Stimulated activated CD8-positive, alpha-beta memory T cell treated with anti-CD3 and anti-CD28 coated beads, Interleukin-15, amount 100 ng/mL, for 4 hours (primary cell): ENCODE data around the gene MKLN1.
"Not testable (repeated sequence)": the region's sequence is repeated elsewhere in the genome, so short reads cannot be mapped to it uniquely, and the experiment has no call there.

Experiments used
- DNase-seq, 2 donors: peaks; one replicate each; pipeline ENCODE4 v3.0.0-alpha.2; 2020; ENCODE audit warnings: low read depth in 2 of 2

The MKLN1 gene

GRCh38 chr7:131501930-131502685 is 174.4 kb downstream of the MKLN1 start:
- no peak for DNase-seq

GRCh38 chr7:131502810-131503508 is 175.3 kb downstream of the MKLN1 start:
- DNase-seq = no peak

DNA sequence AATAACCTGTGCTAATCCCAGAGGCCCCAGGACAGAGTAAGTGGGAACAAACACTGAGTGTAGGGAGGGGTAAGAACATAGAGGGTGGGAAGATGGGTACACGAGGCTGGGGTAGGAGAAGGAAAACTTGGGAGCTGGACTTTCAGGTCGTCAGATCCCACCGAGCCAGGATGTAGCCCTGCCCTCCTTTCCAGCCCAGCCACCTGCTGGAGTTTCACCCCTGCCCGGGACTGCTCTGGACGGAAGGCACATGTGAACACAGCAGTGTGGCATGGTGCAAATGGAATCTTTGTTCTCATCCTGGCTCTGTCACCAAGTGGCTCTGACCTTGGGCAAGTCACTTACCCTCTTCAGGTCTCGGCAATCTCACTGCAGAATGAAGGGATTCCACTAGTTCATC is 176.0 kb downstream of the MKLN1 start:
- no peak for DNase-seq

- no peak for DNase-seq
Observed at GRCh38 chr7:131504157-131504899, 176.7 kb downstream of the MKLN1 start.

- not testable (repeated sequence) for DNase-seq
Observed at GRCh38 chr7:131505037-131505620, 177.5 kb downstream of the MKLN1 start.

- no peak for DNase-seq
Observed at GRCh38 chr7:131505636-131506557, 178.2 kb downstream of the MKLN1 start.

DNA sequence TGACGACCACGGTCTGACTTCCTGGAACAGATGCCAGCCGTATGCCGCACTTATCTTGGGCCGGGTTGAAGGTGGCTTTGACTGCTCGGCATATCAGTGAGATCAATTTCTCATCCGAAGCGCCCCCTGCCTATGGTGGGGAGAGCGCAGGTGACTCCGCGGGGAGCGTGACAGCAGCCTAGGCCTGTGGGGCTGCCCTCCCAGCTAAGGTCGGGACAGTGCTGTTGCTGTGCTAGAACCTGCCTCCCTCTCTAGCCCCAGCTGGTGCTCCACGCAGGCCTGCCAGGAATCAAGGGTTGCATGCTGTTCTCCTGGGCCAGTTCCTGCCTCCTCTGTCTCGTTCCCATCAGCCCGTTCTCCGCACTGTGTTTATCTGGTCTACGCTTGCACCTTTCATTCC is 178.9 kb downstream of the MKLN1 start:
- no peak for DNase-seq

DNA sequence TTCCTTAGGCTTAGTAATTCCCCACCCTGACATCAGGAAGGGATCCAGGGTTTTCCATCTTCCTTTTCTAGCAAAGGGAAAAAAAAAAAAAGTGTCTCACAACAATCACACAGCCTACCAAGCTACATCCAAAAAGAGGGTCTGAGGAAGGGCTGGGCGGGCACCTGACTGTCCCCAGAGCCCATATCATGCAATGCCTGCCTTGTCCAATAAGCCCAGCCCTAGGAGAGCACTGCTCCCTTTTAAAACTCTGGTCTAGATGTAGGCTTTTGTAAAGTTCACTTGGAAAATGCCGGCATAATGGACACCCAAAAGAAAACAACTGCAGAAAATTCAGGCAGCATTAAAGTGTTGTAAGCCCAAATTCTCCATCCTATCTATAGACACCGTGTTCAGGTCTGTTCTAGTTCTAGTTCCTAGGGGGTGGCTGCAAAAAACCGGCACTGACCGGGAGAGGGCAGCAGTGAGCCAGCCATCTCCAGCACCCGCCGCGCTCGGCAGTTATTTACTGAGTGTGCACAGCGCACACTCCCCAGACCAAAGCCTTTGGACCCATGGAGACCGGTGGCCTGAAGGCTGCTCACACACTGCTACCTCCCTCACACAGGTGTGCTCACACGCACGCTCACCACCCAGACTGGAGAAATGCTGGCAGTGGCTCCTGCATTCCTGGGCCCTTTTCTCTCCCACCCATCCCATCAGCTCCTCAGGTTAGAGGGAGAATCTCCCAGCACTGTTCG is 180.1 kb downstream of the MKLN1 start:
- peak; percentile 40 to 53 for DNase-seq

GRCh38 chr7:131508754-131509486 is 181.2 kb downstream of the MKLN1 start:
- DNase-seq = no peak

DNA sequence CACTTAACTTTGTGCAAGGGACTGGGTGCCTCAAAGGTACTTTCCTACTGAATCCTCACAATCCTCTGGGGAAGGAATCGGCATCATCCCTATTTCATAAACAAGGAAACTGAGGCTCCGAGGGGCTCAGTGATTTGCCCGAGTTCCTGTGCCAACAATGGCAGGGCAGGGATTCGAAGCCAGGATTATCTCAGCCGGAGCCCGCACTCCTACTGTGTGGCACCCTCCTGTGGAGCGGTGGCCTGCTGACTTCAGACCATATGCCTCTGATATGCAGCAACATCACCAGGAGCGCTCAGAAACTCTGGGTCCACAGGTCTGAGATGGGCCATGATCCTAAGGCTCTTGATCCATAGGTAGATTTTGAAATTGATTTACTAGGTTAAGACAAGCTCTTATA is 182.1 kb downstream of the MKLN1 start:
- DNase-seq = no peak

GRCh38 chr7:131511071-131511470 is 183.4 kb downstream of the MKLN1 start:
- DNase-seq = no peak

DNA sequence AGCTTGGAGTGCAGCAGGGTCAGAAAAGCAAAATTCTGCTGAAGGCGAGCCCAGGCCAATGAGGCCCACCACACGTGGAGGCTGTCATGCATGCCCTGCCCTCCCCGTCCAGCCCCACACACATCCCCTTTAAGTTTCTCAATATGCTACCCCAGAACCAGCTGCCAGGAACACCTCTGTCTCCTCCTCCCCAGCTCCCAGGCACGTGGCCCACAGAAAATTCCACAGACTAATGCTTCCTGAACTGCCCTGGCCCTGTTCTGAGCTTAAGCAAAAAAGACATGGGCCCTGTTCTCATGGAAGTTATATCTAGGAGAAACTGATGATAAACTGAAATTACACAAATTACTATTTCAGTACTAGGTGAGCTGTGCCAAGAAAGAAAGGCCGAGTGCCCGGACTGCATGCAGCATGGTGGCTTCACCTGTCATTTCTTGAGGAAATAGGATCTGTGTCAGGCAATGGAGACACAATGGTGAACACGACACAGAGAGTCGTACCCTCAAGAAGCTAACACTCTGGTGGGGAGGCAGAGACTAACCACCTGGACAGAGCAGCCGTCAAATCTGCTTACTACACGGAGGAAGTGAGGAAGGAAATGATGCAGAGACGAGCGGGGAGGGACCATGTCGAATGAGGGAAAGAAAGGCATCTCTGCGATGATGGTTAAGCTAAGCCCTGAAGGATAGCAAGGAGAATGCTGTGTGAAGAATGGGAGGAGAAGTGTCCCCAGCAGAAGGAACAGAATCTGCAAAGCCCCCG is 184.3 kb downstream of the MKLN1 start:
- DNase-seq = no peak

- peak; percentile 48 to 56 for DNase-seq
Observed at GRCh38 chr7:131513245-131514061, 185.8 kb downstream of the MKLN1 start.

DNA sequence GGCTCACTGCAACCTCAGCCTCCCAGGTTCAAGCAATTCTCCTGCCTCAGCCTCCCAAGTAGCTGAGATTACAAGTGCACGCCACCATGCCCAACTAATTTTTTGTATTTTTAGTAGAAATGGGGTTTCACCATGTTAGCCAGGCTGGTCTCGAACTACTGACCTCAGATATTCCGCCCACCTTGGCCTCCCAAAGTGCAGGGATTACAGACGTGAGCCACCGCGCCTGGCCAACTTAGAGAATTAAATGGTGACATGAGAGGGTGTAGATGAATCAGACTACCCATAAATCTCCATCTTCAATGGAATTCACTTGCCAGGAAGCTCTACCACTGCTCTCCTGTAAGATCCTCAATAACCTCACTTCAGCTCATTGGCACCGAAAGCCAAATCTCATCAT is 187.8 kb downstream of the MKLN1 start:
- not testable (repeated sequence) for DNase-seq

GRCh38 chr7:131517218-131517923 is 189.7 kb downstream of the MKLN1 start:
- no peak for DNase-seq

- no peak for DNase-seq
Observed at GRCh38 chr7:131518626-131519025, 190.9 kb downstream of the MKLN1 start.

- no peak for DNase-seq
Observed at GRCh38 chr7:131521651-131522163, 194.0 kb downstream of the MKLN1 start.
